GM18505 (cell line): ENCODE results near the gene IKZF4.

Experiments
- ATAC-seq: cut with Tn5 transposase; IDR thresholded peaks from one replicate; pipeline ENCODE4 v1.9.1; 2021; ENCODE audit not compliant: unreplicated experiment
- POLR2A ChIP-seq: IDR thresholded peaks from 4 replicates; pipeline ENCODE4 v1.6.1; 2011; ENCODE audit warnings: borderline replicate concordance; ENCODE audit not compliant: insufficient read depth, insufficient read length; ENCODE audit errors: extremely low read depth

IKZF4 gene

DNA sequence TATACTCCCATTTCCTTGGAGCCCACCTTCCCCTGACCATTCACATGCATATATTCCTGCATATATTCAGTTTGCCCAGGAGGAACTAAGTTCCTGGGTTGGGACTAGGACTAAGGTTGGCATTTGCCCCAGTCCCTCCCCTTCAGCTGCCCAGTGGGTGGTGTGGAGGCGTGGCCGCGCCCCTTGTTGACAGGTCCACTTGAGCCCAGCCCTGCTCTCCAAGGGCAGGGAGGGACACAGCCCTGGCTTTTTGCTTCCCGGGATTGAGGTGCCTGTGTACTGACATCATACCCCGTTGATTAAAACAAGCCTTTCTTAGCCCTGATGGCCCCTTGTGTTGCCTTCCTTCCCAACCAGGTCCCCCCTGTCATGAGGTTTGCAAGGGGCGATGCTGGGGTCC, 66.4 kb downstream of the IKZF4 start:
- no peak for TF ChIP-seq POLR2A
- ATAC-seq = no peak
